ENCODE measurements around the gene BCO1.

- no peak for TF ChIP-seq POLR2A (IDR thresholded peaks at IDR 0.05)
- no peak for TF ChIP-seq CTCF (IDR thresholded peaks at IDR 0.05)
These were observed 7.5 kb upstream of the BCO1 start for GRCh38 chr16:81231014-81231413.

Data from testis (tissue), 2 donors.